ENCODE data around the gene SPINDOC. TPM values are rescaled to one million over a fixed set of nuclear protein-coding genes. Genes with fewer than 3 reads are reported as not detected.

SPINDOC gene
- total RNA-seq, 1 experiment from 2014 or later: 50.9 TPM

GRCh38 chr11:63816166-63816565, 2.9 kb downstream of the SPINDOC start:
- ChIA-PET RAD21 (ENCODE audit: low non-redundant PET in 1 of 2, low total read pairs in 2 of 2, uncharacterized antibody in 2 of 2, unreplicated experiment in 2 of 2) (no interaction called here), CTCF (no interaction called here), POLR2A (no interaction called here)
- no peak overlapping the region for H3K9ac ChIP-seq (ENCODE audit: low read length)
- H3K27me3 ChIP-seq (ENCODE audit: insufficient read depth, low read length): no peaks in the 10 kb centered on the region
- DNase-seq (ENCODE audit: low read depth, low spot score): no peak
- H3K9me3 ChIP-seq (ENCODE audit: control insufficient read depth in 1 of 2, insufficient read depth in 1 of 2, low read depth in 1 of 2, low read length in 2 of 2): no peaks in the 10 kb centered on the region
- no peaks in the 10 kb centered on the region for H3K9me2 ChIP-seq (ENCODE audit: insufficient read depth)
- no peak overlapping the region for H2AFZ ChIP-seq (ENCODE audit: low read depth, low read length, poor library complexity, severe bottlenecking)
- H3K27ac ChIP-seq (ENCODE audit: low read depth, low read length): no peak overlapping the region
- TF ChIP-seq EZH2phosphoT487 (IDR thresholded peaks at IDR 0.05; ENCODE audit: borderline replicate concordance) (no peak), ATF3 (IDR thresholded peaks at IDR 0.05) (no peak), SIN3A (IDR thresholded peaks at IDR 0.05; ENCODE audit: low read depth) (no peak), EZH2 (IDR thresholded peaks at IDR 0.05) (no peak), ZBTB33 (IDR thresholded peaks at IDR 0.05; ENCODE audit: extremely low read depth, insufficient replicate concordance, low read length) (no peak), ELF1 (IDR thresholded peaks at IDR 0.05; ENCODE audit: borderline replicate concordance, low read depth) (no peak), FOSL1 (IDR thresholded peaks at IDR 0.05; ENCODE audit: low read depth) (no peak), CBX3 (IDR thresholded peaks at IDR 0.05; ENCODE audit: low read depth) (no peak), POLR2AphosphoS5 (IDR thresholded peaks at IDR 0.05; ENCODE audit: low read depth, low read length) (no peak), TCF7L2 (IDR thresholded peaks at IDR 0.05; ENCODE audit: borderline replicate concordance, extremely low read depth, insufficient read depth, insufficient read length) (no peak), YY1 (IDR thresholded peaks at IDR 0.05; ENCODE audit: extremely low read depth, insufficient replicate concordance, low read depth, low read length) (no peak), JUND (IDR thresholded peaks at IDR 0.05) (no peak), SRF (IDR thresholded peaks at IDR 0.05; ENCODE audit: low read depth) (no peak), REST (IDR thresholded peaks at IDR 0.05; ENCODE audit: low read depth) (no peak), CEBPB (IDR thresholded peaks at IDR 0.05; ENCODE audit: low read depth) (no peak), RAD21 (IDR thresholded peaks at IDR 0.05; ENCODE audit: low read depth) (no peak), POLR2A (IDR thresholded peaks at IDR 0.05; ENCODE audit: borderline replicate concordance, extremely low read depth, insufficient read depth, insufficient read length) (no peak), ZNF274 (IDR thresholded peaks at IDR 0.05; ENCODE audit: low read depth, low read length) (no peak)
- TF ChIP-seq, protein P1, sequence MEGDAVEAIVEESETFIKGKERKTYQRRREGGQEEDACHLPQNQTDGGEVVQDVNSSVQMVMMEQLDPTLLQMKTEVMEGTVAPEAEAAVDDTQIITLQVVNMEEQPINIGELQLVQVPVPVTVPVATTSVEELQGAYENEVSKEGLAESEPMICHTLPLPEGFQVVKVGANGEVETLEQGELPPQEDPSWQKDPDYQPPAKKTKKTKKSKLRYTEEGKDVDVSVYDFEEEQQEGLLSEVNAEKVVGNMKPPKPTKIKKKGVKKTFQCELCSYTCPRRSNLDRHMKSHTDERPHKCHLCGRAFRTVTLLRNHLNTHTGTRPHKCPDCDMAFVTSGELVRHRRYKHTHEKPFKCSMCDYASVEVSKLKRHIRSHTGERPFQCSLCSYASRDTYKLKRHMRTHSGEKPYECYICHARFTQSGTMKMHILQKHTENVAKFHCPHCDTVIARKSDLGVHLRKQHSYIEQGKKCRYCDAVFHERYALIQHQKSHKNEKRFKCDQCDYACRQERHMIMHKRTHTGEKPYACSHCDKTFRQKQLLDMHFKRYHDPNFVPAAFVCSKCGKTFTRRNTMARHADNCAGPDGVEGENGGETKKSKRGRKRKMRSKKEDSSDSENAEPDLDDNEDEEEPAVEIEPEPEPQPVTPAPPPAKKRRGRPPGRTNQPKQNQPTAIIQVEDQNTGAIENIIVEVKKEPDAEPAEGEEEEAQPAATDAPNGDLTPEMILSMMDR (IDR thresholded peaks at IDR 0.05 in 2 of 3, conservative IDR thresholded peaks at IDR 0.05 in 1 of 3; ENCODE audit: borderline replicate concordance in 1 of 3, insufficient read depth in 1 of 3, low read depth in 2 of 3, low read length in 2 of 3): no peak
- no peak overlapping the region for H3K4me3 ChIP-seq (replicated peaks in 1 of 2; ENCODE audit: low read depth in 1 of 2, low read length in 2 of 2)
- peaks cover 52% of the 10 kb centered on the region for H3K79me2 ChIP-seq (ENCODE audit: insufficient read depth, low read length)
- H3K36me3 ChIP-seq (ENCODE audit: control insufficient read depth in 1 of 2, insufficient read depth in 2 of 2, low read length in 2 of 2): peaks cover 18 to 31% of the 10 kb centered on the region in 2 experiments; a peak in 3 of 4 replicates
- no peak overlapping the region for H3K4me2 ChIP-seq (ENCODE audit: low read length)
- BruUV-seq (replicated peaks): no TSS peak
- intact Hi-C loops (cut with micrococcal nuclease): no loop called here
- H4K20me1 ChIP-seq (ENCODE audit: insufficient read depth): peaks cover 4% of the 10 kb centered on the region; the same call in 1 of the 2 replicates
- ATAC-seq: no peak
- H3K4me1 ChIP-seq (ENCODE audit: control insufficient read depth in 1 of 2, insufficient read depth in 2 of 2, low read length in 2 of 2): peaks cover 10 to 19% of the 10 kb centered on the region in 2 experiments; a peak in 3 of 4 replicates
